GM10847 (cell line): ENCODE data around the gene SGCA.

Experiments used
- POLR2A ChIP-seq: IDR thresholded peaks from 2 replicates; pipeline ENCODE4 v1.6.1; 2011; ENCODE audit not compliant: insufficient read length; ENCODE audit errors: extremely low read depth

The SGCA gene

GRCh38 chr17:50166518-50167181 lies 845 bp downstream of the SGCA start:
- TF ChIP-seq POLR2A: no peak

GRCh38 chr17:50167371-50167770 lies 1.6 kb downstream of the SGCA start:
- TF ChIP-seq POLR2A: no peak

- no peak for TF ChIP-seq POLR2A
Measured at GRCh38 chr17:50168319-50168718, 2.5 kb downstream of the SGCA start.

GRCh38 chr17:50169121-50169764 lies 3.4 kb downstream of the SGCA start:
- TF ChIP-seq POLR2A: no peak

GRCh38 chr17:50169881-50170459 lies 4.2 kb downstream of the SGCA start:
- no peak for TF ChIP-seq POLR2A

- TF ChIP-seq POLR2A: no peak
Measured at GRCh38 chr17:50170662-50171370, 5.0 kb downstream of the SGCA start.

- no peak for TF ChIP-seq POLR2A
Measured at GRCh38 chr17:50171371-50172071, 5.7 kb downstream of the SGCA start.

GRCh38 chr17:50172130-50172529 lies 6.3 kb downstream of the SGCA start:
- no peak for TF ChIP-seq POLR2A

GRCh38 chr17:50172936-50173334 lies 7.1 kb downstream of the SGCA start:
- no peak for TF ChIP-seq POLR2A

- no peak for TF ChIP-seq POLR2A
Measured at GRCh38 chr17:50173335-50173941, 7.6 kb downstream of the SGCA start.

GRCh38 chr17:50174444-50174843 lies 8.6 kb downstream of the SGCA start:
- no peak for TF ChIP-seq POLR2A

GRCh38 chr17:50175035-50175807 lies 9.4 kb downstream of the SGCA start:
- no peak for TF ChIP-seq POLR2A

GRCh38 chr17:50176559-50177357 lies 11.0 kb downstream of the SGCA start:
- TF ChIP-seq POLR2A: no peak
